ENCODE data around the gene ANGEL2.
A peak's percentile ranks its signal among the peaks of the same experiment; 100 is the strongest.

Gene ANGEL2

GRCh38 chr1:212979340-212980122, 36.1 kb downstream of the ANGEL2 start:
- peak; percentile 72 for DNase-seq (ENCODE audit: low spot score)
- no peak for TF ChIP-seq CTCF (IDR thresholded peaks at IDR 0.05; ENCODE audit: extremely low read depth, missing control alignments)

- peak; percentile 55 for DNase-seq (ENCODE audit: low spot score)
- TF ChIP-seq CTCF (IDR thresholded peaks at IDR 0.05; ENCODE audit: extremely low read depth, missing control alignments) = no peak
Measured at GRCh38 chr1:212977781-212978645, 37.7 kb downstream of the ANGEL2 start.

- no peak for TF ChIP-seq CTCF (IDR thresholded peaks at IDR 0.05; ENCODE audit: extremely low read depth, missing control alignments)
- no peak for DNase-seq (ENCODE audit: low spot score)
Measured at GRCh38 chr1:212976586-212976985, 39.1 kb downstream of the ANGEL2 start.

- DNase-seq (ENCODE audit: low spot score) = no peak
- TF ChIP-seq CTCF (IDR thresholded peaks at IDR 0.05; ENCODE audit: extremely low read depth, missing control alignments) = no peak
Measured at GRCh38 chr1:212975111-212975918, 40.4 kb downstream of the ANGEL2 start.

- no peak for TF ChIP-seq CTCF (IDR thresholded peaks at IDR 0.05; ENCODE audit: extremely low read depth, missing control alignments)
- DNase-seq (ENCODE audit: low spot score) = no peak
Measured at GRCh38 chr1:212974711-212975110, 41.0 kb downstream of the ANGEL2 start.

GRCh38 chr1:212973899-212974298, 41.8 kb downstream of the ANGEL2 start:
- TF ChIP-seq CTCF (IDR thresholded peaks at IDR 0.05; ENCODE audit: extremely low read depth, missing control alignments) = no peak
- DNase-seq (ENCODE audit: low spot score) = no peak

Measured in GM20000 (cell line).